ENCODE results near the gene CWH43.
"Not testable (repeated sequence)": the region's sequence is repeated elsewhere in the genome, so short reads cannot be mapped to it uniquely, and the experiment has no call there.

CWH43 gene

GRCh38 chr4:49107262-49107661 is 121.2 kb downstream of the CWH43 start:
- not testable (repeated sequence) for H2BK5ac ChIP-seq (ENCODE audit: low read length)

GRCh38 chr4:49108183-49108978 is 122.3 kb downstream of the CWH43 start:
- H2BK120ac ChIP-seq (ENCODE audit: low read depth, low read length); DNase-seq (ENCODE audit: low spot score); H2AK5ac ChIP-seq (ENCODE audit: low read depth, low read length); H3K23ac ChIP-seq (ENCODE audit: low read depth, low read length, poor library complexity); H3K4me3 ChIP-seq (ENCODE audit: low read length in 2 of 2); H3K4ac ChIP-seq (ENCODE audit: low read length); H3K4me1 ChIP-seq (ENCODE audit: control insufficient read depth in 2 of 2, insufficient read depth in 1 of 2, low read depth in 1 of 2, low read length in 2 of 2); H2BK15ac ChIP-seq (ENCODE audit: low read length); H3K79me1 ChIP-seq (ENCODE audit: low read depth, low read length); H2BK12ac ChIP-seq (ENCODE audit: low read length); H4K8ac ChIP-seq (ENCODE audit: low read depth, low read length); H3K14ac ChIP-seq (ENCODE audit: low read length); H4K91ac ChIP-seq (ENCODE audit: low read depth, low read length, poor library complexity); H2AFZ ChIP-seq (ENCODE audit: low read length); H3K9ac ChIP-seq (ENCODE audit: low read depth, low read length, poor library complexity); H3K27ac ChIP-seq (replicated peaks; ENCODE audit: low read length); H3K18ac ChIP-seq (ENCODE audit: low read length); H3K4me2 ChIP-seq (ENCODE audit: insufficient read depth, low read length, poor library complexity, severe bottlenecking); H2BK5ac ChIP-seq (ENCODE audit: low read length); H3K27me3 ChIP-seq (ENCODE audit: control insufficient read depth in 3 of 3, insufficient read depth in 3 of 3, low read depth in 1 of 3, low read length in 3 of 3); H3K36me3 ChIP-seq (replicated peaks in 1 of 2; ENCODE audit: control insufficient read depth in 2 of 2, insufficient read depth in 2 of 2, low read length in 2 of 2): not testable (repeated sequence)
- 100% methylated on average over 6 of the region's 17 CpGs; no CpG with 5 or more reads in 1 of the 2 donors for WGBS, 2 donors (ENCODE audit: extremely low coverage in 2 of 2, insufficient read length in 2 of 2, insufficient replicate concordance in 1 of 2)
- peaks cover 0 to 20% of the 10 kb centered on the region in 2 donors for H3K9me3 ChIP-seq (replicated peaks in 1 of 2; ENCODE audit: control insufficient read depth in 2 of 2, insufficient read depth in 1 of 2, low read depth in 1 of 2, low read length in 2 of 2)

More at GRCh38 chr4:49107262-49107661, 121.2 kb downstream of the CWH43 start:
- not testable (repeated sequence) for H2BK15ac ChIP-seq (ENCODE audit: low read length); H2BK120ac ChIP-seq (ENCODE audit: low read depth, low read length); H3K14ac ChIP-seq (ENCODE audit: low read length); H3K18ac ChIP-seq (ENCODE audit: low read length); H4K91ac ChIP-seq (ENCODE audit: low read depth, low read length, poor library complexity); H3K4me1 ChIP-seq (ENCODE audit: control insufficient read depth in 2 of 2, insufficient read depth in 1 of 2, low read depth in 1 of 2, low read length in 2 of 2); H2BK12ac ChIP-seq (ENCODE audit: low read length); H3K36me3 ChIP-seq (replicated peaks in 1 of 2; ENCODE audit: control insufficient read depth in 2 of 2, insufficient read depth in 2 of 2, low read length in 2 of 2); H2AFZ ChIP-seq (ENCODE audit: low read length); H3K4me3 ChIP-seq (ENCODE audit: low read length in 2 of 2); H4K8ac ChIP-seq (ENCODE audit: low read depth, low read length); H3K79me1 ChIP-seq (ENCODE audit: low read depth, low read length); H3K27me3 ChIP-seq (ENCODE audit: control insufficient read depth in 3 of 3, insufficient read depth in 3 of 3, low read depth in 1 of 3, low read length in 3 of 3); H2AK5ac ChIP-seq (ENCODE audit: low read depth, low read length); H3K23ac ChIP-seq (ENCODE audit: low read depth, low read length, poor library complexity); H3K9ac ChIP-seq (ENCODE audit: low read depth, low read length, poor library complexity); H3K27ac ChIP-seq (replicated peaks; ENCODE audit: low read length); H3K4ac ChIP-seq (ENCODE audit: low read length); H3K4me2 ChIP-seq (ENCODE audit: insufficient read depth, low read length, poor library complexity, severe bottlenecking)
- 0% methylated on average over 1 of the region's 6 CpGs; no CpG with 5 or more reads in 1 of the 2 donors for WGBS, 2 donors (ENCODE audit: extremely low coverage in 2 of 2, insufficient read length in 2 of 2, insufficient replicate concordance in 1 of 2)
- DNase-seq (ENCODE audit: low spot score) = peak; percentile 79
- peaks cover 0 to 27% of the 10 kb centered on the region in 2 donors for H3K9me3 ChIP-seq (replicated peaks in 1 of 2; ENCODE audit: control insufficient read depth in 2 of 2, insufficient read depth in 1 of 2, low read depth in 1 of 2, low read length in 2 of 2)

GRCh38 chr4:49109567-49110166 is 123.6 kb downstream of the CWH43 start:
- 100% methylated on average over 2 of the region's 10 CpGs; no CpG with 5 or more reads in 1 of the 2 donors for WGBS, 2 donors (ENCODE audit: extremely low coverage in 2 of 2, insufficient read length in 2 of 2, insufficient replicate concordance in 1 of 2)
- not testable (repeated sequence) for H3K27me3 ChIP-seq (ENCODE audit: control insufficient read depth in 3 of 3, insufficient read depth in 3 of 3, low read depth in 1 of 3, low read length in 3 of 3)

GRCh38 chr4:49110579-49110978 is 124.5 kb downstream of the CWH43 start:
- peaks cover 1 to 11% of the 10 kb centered on the region in 2 donors for H3K9me3 ChIP-seq (replicated peaks in 1 of 2; ENCODE audit: control insufficient read depth in 2 of 2, insufficient read depth in 1 of 2, low read depth in 1 of 2, low read length in 2 of 2)
- not testable (repeated sequence) for H3K27me3 ChIP-seq (ENCODE audit: control insufficient read depth in 3 of 3, insufficient read depth in 3 of 3, low read depth in 1 of 3, low read length in 3 of 3); H3K4ac ChIP-seq (ENCODE audit: low read length); H2BK12ac ChIP-seq (ENCODE audit: low read length); H4K8ac ChIP-seq (ENCODE audit: low read depth, low read length); H3K14ac ChIP-seq (ENCODE audit: low read length); H3K4me1 ChIP-seq (ENCODE audit: control insufficient read depth in 2 of 2, insufficient read depth in 1 of 2, low read depth in 1 of 2, low read length in 2 of 2); H3K4me3 ChIP-seq (ENCODE audit: low read length in 2 of 2); H3K27ac ChIP-seq (replicated peaks; ENCODE audit: low read length); H2BK5ac ChIP-seq (ENCODE audit: low read length); H3K9ac ChIP-seq (ENCODE audit: low read depth, low read length, poor library complexity); H3K23ac ChIP-seq (ENCODE audit: low read depth, low read length, poor library complexity); H2AK5ac ChIP-seq (ENCODE audit: low read depth, low read length); H2BK15ac ChIP-seq (ENCODE audit: low read length); H3K79me1 ChIP-seq (ENCODE audit: low read depth, low read length); DNase-seq (ENCODE audit: low spot score); H4K91ac ChIP-seq (ENCODE audit: low read depth, low read length, poor library complexity); H2BK120ac ChIP-seq (ENCODE audit: low read depth, low read length); H3K18ac ChIP-seq (ENCODE audit: low read length); H2AFZ ChIP-seq (ENCODE audit: low read length); H3K4me2 ChIP-seq (ENCODE audit: insufficient read depth, low read length, poor library complexity, severe bottlenecking); H3K36me3 ChIP-seq (replicated peaks in 1 of 2; ENCODE audit: control insufficient read depth in 2 of 2, insufficient read depth in 2 of 2, low read length in 2 of 2)
- 100% methylated on average over 1 of the region's 5 CpGs; no CpG with 5 or more reads in 1 of the 2 donors for WGBS, 2 donors (ENCODE audit: extremely low coverage in 2 of 2, insufficient read length in 2 of 2, insufficient replicate concordance in 1 of 2)

More at GRCh38 chr4:49109567-49110166, 123.6 kb downstream of the CWH43 start:
- not testable (repeated sequence) for DNase-seq (ENCODE audit: low spot score); H2AK5ac ChIP-seq (ENCODE audit: low read depth, low read length); H2BK15ac ChIP-seq (ENCODE audit: low read length); H3K4me3 ChIP-seq (ENCODE audit: low read length in 2 of 2); H3K23ac ChIP-seq (ENCODE audit: low read depth, low read length, poor library complexity); H2BK120ac ChIP-seq (ENCODE audit: low read depth, low read length); H3K14ac ChIP-seq (ENCODE audit: low read length); H3K36me3 ChIP-seq (replicated peaks in 1 of 2; ENCODE audit: control insufficient read depth in 2 of 2, insufficient read depth in 2 of 2, low read length in 2 of 2); H3K4me2 ChIP-seq (ENCODE audit: insufficient read depth, low read length, poor library complexity, severe bottlenecking); H3K9ac ChIP-seq (ENCODE audit: low read depth, low read length, poor library complexity); H4K91ac ChIP-seq (ENCODE audit: low read depth, low read length, poor library complexity); H3K18ac ChIP-seq (ENCODE audit: low read length); H4K8ac ChIP-seq (ENCODE audit: low read depth, low read length); H3K4me1 ChIP-seq (ENCODE audit: control insufficient read depth in 2 of 2, insufficient read depth in 1 of 2, low read depth in 1 of 2, low read length in 2 of 2); H2AFZ ChIP-seq (ENCODE audit: low read length); H2BK12ac ChIP-seq (ENCODE audit: low read length); H3K27ac ChIP-seq (replicated peaks; ENCODE audit: low read length); H3K79me1 ChIP-seq (ENCODE audit: low read depth, low read length); H2BK5ac ChIP-seq (ENCODE audit: low read length); H3K4ac ChIP-seq (ENCODE audit: low read length)
- peaks cover 0 to 15% of the 10 kb centered on the region in 2 donors for H3K9me3 ChIP-seq (replicated peaks in 1 of 2; ENCODE audit: control insufficient read depth in 2 of 2, insufficient read depth in 1 of 2, low read depth in 1 of 2, low read length in 2 of 2)
